ENCODE results near the gene GET3.

GET3 gene

DNA sequence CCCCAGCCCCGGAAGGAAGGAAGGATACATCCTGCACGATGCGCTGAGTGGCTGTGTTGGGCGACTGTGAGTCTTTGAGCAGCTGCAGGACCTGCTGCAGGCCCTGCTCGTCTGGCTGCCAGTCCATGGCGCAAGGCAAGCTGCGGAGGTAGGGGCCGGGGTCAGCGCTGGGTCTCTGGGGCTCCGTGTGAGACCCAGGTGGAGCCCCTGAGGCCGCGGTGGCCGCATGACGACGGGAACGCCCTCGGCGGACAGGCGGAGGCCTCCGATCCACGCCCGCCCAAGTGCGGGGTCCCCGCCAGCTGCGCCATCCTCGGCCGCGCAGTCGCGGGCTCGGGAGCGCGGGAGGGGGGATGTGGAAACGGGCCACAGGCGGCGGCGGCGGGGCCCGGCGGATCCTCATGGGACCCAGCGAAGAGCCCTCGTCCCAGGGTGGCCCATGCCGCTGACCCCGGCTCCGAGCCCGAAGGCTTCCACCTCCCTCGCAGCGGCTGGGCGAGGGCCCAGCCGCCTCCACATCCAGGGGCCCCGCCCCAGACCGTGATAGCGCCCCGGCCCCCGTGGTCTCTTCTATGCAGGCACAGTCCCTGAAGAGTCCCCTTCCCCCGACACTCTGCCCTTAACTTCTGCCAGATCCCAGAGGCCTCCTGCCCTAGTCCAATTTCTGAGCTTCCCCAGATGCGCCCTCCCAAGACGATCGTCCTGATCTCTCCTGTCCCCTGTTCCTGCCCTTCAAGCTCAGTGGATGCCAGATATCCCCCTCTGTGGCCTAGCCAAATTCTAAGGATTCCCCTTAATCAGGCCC is 16.2 kb upstream of the GET3 start:
- H3K36me3 ChIP-seq (ENCODE audit: insufficient read depth, low read length), result peaks cover 10% of the 10 kb centered on the region; the same call in 1 of the 2 replicates
- H3K4me2 ChIP-seq (ENCODE audit: low read depth, low read length, poor library complexity, severe bottlenecking), result peak overlapping the region; percentile 97
- no peaks in the 10 kb centered on the region for H3F3A ChIP-seq (ENCODE audit: low read depth)
- TF ChIP-seq EZH2phosphoT487 (IDR thresholded peaks at IDR 0.05; ENCODE audit: borderline replicate concordance), result no peak
- TF ChIP-seq, protein P1, sequence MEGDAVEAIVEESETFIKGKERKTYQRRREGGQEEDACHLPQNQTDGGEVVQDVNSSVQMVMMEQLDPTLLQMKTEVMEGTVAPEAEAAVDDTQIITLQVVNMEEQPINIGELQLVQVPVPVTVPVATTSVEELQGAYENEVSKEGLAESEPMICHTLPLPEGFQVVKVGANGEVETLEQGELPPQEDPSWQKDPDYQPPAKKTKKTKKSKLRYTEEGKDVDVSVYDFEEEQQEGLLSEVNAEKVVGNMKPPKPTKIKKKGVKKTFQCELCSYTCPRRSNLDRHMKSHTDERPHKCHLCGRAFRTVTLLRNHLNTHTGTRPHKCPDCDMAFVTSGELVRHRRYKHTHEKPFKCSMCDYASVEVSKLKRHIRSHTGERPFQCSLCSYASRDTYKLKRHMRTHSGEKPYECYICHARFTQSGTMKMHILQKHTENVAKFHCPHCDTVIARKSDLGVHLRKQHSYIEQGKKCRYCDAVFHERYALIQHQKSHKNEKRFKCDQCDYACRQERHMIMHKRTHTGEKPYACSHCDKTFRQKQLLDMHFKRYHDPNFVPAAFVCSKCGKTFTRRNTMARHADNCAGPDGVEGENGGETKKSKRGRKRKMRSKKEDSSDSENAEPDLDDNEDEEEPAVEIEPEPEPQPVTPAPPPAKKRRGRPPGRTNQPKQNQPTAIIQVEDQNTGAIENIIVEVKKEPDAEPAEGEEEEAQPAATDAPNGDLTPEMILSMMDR (conservative IDR thresholded peaks at IDR 0.05; ENCODE audit: low read length), result no peak
- peak overlapping the region; percentile 99 for H3K9ac ChIP-seq (ENCODE audit: low read depth, low read length, poor library complexity, severe bottlenecking)
- no peaks in the 10 kb centered on the region for H3K9me3 ChIP-seq (ENCODE audit: insufficient read depth, low read depth, low read length)
- H3K79me2 ChIP-seq (ENCODE audit: insufficient read depth, low read length), result peaks cover 66% of the 10 kb centered on the region
- H4K20me1 ChIP-seq (ENCODE audit: insufficient read depth, low read length, poor library complexity, severe bottlenecking), result peaks cover 41% of the 10 kb centered on the region
- H2AFZ ChIP-seq (ENCODE audit: low read length), result no peak overlapping the region
- H3K9me2 ChIP-seq (replicated peaks; ENCODE audit: low read depth, low read length), result no peaks in the 10 kb centered on the region
- H3K27me3 ChIP-seq (ENCODE audit: insufficient read depth, low read length, poor library complexity, severe bottlenecking), result no peaks in the 10 kb centered on the region
- peak overlapping the region; percentile 94 for H3K4me3 ChIP-seq (ENCODE audit: low read length, poor library complexity, severe bottlenecking)
- H3K4me1 ChIP-seq (ENCODE audit: insufficient read depth, low read length, poor library complexity, severe bottlenecking), result peaks cover 26% of the 10 kb centered on the region

DNA sequence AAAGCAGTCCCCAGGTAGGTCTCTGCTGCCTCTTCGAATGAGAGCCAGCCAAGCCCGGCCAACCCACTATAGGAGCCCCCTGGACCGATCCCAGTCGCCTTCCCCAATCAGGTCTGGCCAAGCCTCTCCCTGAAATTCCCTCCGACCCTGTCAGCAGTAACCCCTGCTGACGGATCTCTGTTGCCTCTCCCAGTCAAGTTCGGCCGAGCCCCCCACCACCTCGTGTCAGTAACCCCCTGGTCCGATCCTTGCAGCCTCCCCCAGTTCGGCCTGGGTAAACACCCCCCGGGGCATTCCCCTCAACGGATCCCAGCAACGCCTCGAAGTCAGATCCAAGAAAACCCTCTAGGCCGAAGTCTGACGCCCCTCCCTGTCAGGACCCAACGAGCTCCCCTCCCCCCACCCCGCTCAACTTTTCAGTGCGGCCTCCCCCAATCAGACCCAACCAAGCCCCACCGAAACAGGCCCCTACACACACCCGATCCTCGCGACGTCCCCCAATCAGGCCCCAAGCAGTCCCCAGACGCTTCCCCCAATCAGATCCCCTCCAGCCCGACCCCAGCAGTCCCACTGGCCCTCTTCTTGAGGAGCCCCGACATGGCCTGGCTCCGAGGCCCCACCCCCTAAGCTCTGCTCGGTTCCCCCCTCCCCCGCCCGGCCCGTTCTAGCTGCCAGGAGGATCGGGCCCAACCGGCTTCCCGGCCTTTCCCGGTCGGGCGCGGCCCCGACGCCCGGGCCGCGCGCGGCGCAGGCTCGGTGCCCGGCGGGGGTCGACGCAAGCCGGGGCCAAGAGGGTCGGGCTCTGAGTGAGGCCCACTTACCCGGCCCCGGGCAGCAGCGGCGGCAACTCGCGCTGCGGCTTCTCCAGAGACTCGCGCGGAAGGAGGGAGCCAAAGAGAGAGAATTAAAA is 15.4 kb upstream of the GET3 start:
- peak overlapping the region; percentile 97 for H3K4me2 ChIP-seq (ENCODE audit: low read depth, low read length, poor library complexity, severe bottlenecking)
- peaks cover 59% of the 10 kb centered on the region for H3K79me2 ChIP-seq (ENCODE audit: insufficient read depth, low read length)
- H3K9ac ChIP-seq (ENCODE audit: low read depth, low read length, poor library complexity, severe bottlenecking), result peak overlapping the region; percentile 99
- TF ChIP-seq EZH2phosphoT487 (IDR thresholded peaks at IDR 0.05; ENCODE audit: borderline replicate concordance), result no peak
- TF ChIP-seq, protein P1 (conservative IDR thresholded peaks at IDR 0.05; ENCODE audit: low read length), result no peak
- H3K4me3 ChIP-seq (ENCODE audit: low read length, poor library complexity, severe bottlenecking), result peak overlapping the region; percentile 94
- H3K9me3 ChIP-seq (ENCODE audit: insufficient read depth, low read depth, low read length), result no peaks in the 10 kb centered on the region
- no peaks in the 10 kb centered on the region for H3K27me3 ChIP-seq (ENCODE audit: insufficient read depth, low read length, poor library complexity, severe bottlenecking)
- peak overlapping the region; percentile 59; the same call in 1 of the 2 replicates for H2AFZ ChIP-seq (ENCODE audit: low read length)
- no peaks in the 10 kb centered on the region for H3F3A ChIP-seq (ENCODE audit: low read depth)
- H3K4me1 ChIP-seq (ENCODE audit: insufficient read depth, low read length, poor library complexity, severe bottlenecking), result peaks cover 26% of the 10 kb centered on the region
- peaks cover 37% of the 10 kb centered on the region for H4K20me1 ChIP-seq (ENCODE audit: insufficient read depth, low read length, poor library complexity, severe bottlenecking)
- H3K9me2 ChIP-seq (replicated peaks; ENCODE audit: low read depth, low read length), result no peaks in the 10 kb centered on the region
- H3K36me3 ChIP-seq (ENCODE audit: insufficient read depth, low read length), result peaks cover 10% of the 10 kb centered on the region; the same call in 1 of the 2 replicates

DNA sequence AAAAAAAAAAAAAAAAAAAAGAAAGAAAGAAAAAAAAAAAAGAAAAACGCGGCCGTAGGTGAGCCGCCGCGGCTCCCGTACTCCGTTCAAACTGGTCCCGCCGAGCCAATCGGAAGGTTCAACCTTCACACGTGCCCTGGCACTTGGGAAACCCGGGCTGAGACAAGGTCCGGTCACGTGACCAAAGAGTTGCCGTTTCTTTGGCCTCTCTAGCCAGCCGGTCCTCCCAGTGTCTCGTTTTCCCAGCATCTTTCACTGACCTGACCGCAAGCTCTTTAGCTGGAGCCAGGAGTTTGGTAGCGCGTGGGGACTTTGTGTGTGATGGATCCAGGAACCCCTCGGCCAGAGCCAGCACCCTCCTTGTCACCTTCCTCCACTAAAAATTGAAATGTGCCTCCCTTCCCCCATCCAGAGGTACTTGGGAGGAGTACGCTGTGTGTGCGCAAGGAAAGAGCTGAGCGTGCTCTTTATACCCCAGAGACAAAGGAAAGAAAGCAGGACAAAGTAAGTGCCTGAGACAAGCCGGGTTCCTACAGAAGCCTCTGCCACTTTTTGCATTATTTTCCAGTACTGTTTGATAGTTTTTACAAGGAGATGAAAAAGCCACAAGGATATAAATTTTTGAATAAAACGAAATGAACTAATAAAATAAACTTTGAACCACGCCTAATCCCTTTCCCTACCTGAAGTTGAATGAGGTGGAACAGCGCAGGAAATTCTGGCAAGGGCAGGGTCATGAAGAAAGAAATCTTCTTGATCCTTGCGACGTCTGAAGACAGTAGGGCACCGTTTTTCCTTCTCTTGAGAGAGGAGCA is 14.5 kb upstream of the GET3 start:
- peaks cover 32% of the 10 kb centered on the region for H4K20me1 ChIP-seq (ENCODE audit: insufficient read depth, low read length, poor library complexity, severe bottlenecking)
- peaks cover 26% of the 10 kb centered on the region for H3K4me1 ChIP-seq (ENCODE audit: insufficient read depth, low read length, poor library complexity, severe bottlenecking)
- peak overlapping the region; percentile 94 for H3K4me3 ChIP-seq (ENCODE audit: low read length, poor library complexity, severe bottlenecking)
- peak overlapping the region; percentile 99 for H3K9ac ChIP-seq (ENCODE audit: low read depth, low read length, poor library complexity, severe bottlenecking)
- peaks cover 13% of the 10 kb centered on the region; the same call in 1 of the 2 replicates for H3K36me3 ChIP-seq (ENCODE audit: insufficient read depth, low read length)
- no peaks in the 10 kb centered on the region for H3K9me3 ChIP-seq (ENCODE audit: insufficient read depth, low read depth, low read length)
- no peaks in the 10 kb centered on the region for H3K27me3 ChIP-seq (ENCODE audit: insufficient read depth, low read length, poor library complexity, severe bottlenecking)
- peak overlapping the region; percentile 97 for H3K4me2 ChIP-seq (ENCODE audit: low read depth, low read length, poor library complexity, severe bottlenecking)
- peak overlapping the region; percentile 88 for H2AFZ ChIP-seq (ENCODE audit: low read length)
- H3K79me2 ChIP-seq (ENCODE audit: insufficient read depth, low read length), result peaks cover 53% of the 10 kb centered on the region
- H3K9me2 ChIP-seq (replicated peaks; ENCODE audit: low read depth, low read length), result no peaks in the 10 kb centered on the region
- no peaks in the 10 kb centered on the region for H3F3A ChIP-seq (ENCODE audit: low read depth)
- TF ChIP-seq, protein P1 (conservative IDR thresholded peaks at IDR 0.05; ENCODE audit: low read length), result no peak
- no peak for TF ChIP-seq EZH2phosphoT487 (IDR thresholded peaks at IDR 0.05; ENCODE audit: borderline replicate concordance)

Measured in Loucy (cell line).